Measurements from ENCODE around the gene PEA15.

PEA15 gene

GRCh38 chr1:160186246-160186645, 18.9 kb upstream of the PEA15 start:
- DNase-seq: no peak

GRCh38 chr1:160186729-160187128, 18.5 kb upstream of the PEA15 start:
- DNase-seq: no peak

GRCh38 chr1:160187407-160187806, 17.8 kb upstream of the PEA15 start:
- no peak for DNase-seq

- DNase-seq: no peak
Measured at GRCh38 chr1:160188341-160188740, 16.8 kb upstream of the PEA15 start.

- no peak for DNase-seq
Measured at GRCh38 chr1:160189649-160190625, 15.2 kb upstream of the PEA15 start, which contains the start of gene CASQ1. Gene CASQ1 (plus strand): TSS chr1:160190575. CDS start chr1:160190752, 177 bp downstream.

GRCh38 chr1:160191756-160192155, 13.4 kb upstream of the PEA15 start:
- DNase-seq: no peak

DNA sequence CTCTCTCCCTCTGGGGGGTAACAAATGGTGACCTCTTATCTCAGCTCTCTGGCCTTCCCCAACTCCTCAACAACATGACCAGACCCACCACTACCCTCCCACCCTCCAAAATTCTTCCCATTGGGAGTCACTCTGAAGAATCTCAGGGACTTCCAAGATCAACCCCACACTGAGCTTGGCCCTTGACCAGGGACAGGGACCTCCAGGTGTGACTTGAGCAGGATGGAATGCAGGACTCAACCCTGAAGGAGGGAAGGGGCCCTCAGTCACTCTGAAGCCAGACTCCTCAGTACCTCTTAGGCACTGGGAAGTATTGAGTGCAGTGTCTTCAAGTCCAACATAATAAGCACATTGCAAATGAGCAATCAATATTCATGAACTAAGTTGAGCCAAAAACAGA, 12.9 kb upstream of the PEA15 start:
- no peak for DNase-seq

GRCh38 chr1:160193091-160193819, 11.9 kb upstream of the PEA15 start:
- DNase-seq: peak; percentile 89

DNA sequence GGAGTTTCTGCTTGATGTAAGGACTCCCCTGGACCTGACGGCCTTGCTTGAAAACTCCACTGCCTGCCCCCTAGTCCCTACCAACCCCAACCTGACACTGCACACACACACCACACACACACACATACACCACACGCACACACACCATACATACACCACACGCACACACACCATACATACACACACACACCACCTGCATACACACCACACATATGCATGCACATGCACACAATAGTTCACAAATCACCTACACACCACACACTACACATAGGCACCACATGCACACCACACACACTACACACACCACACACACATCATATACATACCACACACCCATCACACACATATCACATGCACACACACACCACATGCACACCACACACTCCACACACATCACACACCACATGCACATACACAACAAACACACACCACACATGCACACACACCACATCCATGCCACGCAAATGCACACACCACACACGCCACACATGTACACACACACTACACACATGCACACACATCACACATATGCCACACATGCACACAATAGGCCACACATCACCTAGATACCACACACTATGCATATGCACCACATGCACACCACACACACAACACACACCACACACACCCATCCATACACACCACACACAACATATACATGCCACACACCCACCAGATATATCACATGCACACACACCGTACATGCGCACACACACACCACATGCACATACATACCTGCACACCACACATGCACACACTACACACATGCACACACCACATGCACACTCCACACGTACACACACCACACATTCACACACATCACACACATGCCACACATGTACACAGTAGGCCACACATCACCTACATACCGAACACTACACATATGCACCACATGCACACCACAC, 11.1 kb upstream of the PEA15 start:
- DNase-seq: no peak

DNA sequence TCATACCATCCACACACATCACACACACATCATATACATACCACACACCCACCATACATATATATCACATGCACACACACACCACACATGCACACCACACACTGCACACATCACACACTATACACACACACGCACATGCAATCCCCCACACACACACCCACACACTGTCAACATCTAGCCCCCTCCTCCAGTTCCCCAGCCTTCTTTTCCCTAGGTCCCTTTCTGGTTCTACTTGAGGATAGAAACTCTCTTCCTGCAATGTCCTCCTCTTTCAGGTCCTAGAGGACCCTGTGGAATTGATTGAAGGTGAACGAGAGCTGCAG, 10.5 kb upstream of the PEA15 start:
- no peak for DNase-seq

- DNase-seq: no peak
Measured at GRCh38 chr1:160196143-160196542, 9.0 kb upstream of the PEA15 start.

DNA sequence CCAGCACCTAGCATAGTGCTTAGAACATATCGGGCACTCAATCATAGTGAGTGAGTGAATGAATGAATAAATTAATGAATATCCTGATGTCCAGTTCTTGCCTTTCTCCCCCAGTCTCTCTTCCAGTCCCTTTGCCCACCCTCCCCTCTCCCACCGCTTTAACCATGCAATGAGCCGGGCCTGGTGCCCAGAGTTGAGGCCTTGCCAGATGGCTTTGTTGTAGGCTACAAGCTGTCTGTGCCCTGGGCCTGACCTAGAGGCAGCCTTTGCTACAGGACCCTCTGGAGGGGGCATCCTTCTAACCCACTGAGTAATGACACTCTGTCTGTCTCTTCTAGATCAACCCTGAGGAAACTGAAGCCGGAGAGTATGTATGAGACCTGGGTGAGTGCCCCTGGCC, 8.0 kb upstream of the PEA15 start:
- DNase-seq: no peak

DNA sequence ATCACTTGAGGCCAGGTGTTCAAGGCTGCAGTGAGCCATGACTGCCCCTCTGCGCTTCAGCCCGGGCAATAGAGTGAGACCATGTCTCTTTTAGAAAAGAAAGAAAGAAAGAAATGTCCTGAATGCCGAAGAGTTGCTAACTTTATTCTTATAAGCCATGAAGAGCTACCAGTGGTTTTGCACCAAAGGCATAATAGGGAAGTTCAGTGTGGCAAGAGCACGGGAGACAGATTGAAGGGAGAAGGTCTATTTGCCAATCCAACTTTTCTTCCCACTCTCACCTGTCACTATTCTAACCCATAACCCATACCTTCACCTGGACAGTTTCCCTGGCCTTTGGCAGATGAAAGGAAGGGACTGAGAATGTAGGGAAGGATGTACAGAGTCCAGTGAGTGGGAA, 4.4 kb upstream of the PEA15 start:
- no peak for DNase-seq

GRCh38 chr1:160204526-160205241, 500 bp upstream of the PEA15 start:
- DNase-seq: peak; percentile 13

DNA sequence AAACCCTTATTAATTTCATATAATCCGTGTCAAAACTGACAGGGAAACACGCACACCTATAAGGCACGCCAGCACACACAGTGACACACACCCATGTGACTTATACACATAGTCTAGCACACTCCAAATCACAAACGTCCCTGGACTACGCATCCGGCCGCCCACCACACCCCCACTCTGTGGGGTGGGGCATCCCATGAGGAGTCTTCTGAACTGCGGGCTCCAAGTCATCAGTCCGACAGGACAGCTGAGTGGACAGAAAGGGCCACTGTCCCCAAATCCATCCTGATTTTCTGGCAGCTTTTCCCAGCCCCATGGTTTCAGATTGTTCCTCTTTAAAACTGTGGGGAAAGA, 829 bp downstream of the PEA15 start:
- peak; percentile 71 for DNase-seq

DNA sequence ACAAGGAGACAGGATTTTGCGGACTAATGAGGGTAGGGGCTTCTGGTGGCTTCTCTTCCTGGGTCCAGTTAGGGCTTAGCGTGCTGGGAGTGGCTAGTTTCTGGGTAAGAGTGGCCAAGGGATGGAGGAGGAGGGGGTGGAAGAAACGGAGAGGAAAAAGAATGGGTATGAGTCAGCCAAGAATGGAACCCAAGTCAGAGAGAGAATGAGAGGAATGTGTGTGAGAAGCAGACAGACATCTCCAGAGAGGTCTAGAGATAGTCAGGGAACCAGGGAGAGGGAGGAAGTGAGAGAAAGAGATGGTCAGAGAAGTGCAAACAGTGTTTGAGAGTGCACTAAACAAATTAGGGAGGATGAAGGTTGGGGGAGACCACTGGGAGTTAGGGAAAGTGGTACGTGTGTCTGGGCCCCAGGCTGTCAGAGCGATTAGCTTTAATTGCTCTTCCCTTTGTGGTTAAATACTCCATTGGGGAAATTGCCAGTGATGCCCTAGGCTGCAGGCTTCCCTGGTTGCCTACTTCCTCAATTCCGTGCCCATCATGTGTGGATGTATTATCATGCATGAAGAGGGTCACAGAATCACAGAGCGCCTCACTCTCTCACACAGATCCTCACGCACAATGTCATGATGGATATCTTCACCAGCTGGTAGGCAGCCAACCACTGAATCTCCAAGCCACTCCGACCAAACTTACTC, 1.4 kb downstream of the PEA15 start:
- no peak for DNase-seq

DNA sequence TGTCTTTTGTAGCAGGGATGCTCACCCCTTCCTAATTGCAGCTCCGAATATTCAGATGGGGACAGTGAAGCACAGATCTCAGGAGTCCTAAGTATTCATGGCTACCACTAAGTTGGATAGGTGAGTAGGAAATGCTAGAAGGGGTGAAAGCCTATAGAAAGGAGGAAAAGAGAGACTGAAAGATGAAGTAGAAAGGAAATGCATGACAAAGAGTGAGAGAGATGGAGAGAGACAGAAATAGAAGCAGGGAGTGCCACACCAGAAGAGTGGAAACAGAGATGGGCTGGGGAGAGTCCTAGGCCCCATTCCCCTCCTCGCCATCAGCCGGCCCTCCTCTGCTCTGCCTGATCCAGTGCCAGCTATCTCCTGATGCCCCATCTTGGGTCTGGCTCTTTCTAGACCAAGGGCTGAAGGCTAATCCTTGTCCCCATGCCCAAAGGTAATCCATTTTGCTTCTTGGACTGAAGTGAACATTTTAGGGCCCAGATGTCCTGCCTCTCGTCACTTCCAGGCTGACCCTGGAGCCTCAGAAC, 2.0 kb downstream of the PEA15 start:
- DNase-seq: no peak

DNA sequence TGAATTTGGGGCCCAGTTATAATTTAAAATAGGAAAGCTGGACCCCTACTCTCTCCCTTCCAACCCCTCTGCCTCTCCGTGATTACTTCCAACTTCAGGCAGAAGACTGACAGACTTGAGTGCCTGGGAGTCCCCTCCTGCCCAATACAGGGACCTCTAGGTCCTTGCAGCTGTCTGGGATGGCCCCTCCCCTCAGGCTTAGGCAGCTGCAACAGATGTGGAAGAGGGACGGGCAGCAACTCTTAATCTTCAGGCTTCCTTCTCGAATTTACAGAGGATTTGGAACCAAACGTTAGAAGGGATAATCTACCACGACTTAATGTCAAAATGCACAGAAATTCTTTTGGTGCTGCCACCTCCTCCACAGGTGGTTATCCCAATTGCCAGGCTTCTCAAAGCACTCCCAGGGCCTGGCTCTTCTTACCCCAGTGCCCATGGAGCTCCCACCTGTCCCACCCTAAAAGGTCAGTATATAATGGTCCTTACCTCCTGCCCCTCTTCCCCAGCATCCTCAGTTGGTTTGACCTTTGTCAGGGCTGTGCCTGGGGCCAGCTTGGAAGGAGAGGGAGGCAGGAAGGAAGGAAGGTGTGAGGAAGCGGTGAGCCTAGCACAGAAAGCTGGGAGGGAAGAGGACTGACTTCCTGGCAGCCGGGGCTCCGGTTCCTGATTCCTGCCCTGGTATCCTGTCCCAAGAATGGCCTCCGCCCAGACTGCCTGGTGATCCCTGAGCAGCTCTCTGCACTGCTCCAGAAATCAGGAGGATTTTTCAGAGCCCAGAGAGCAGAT, 2.8 kb downstream of the PEA15 start:
- DNase-seq: no peak

DNA sequence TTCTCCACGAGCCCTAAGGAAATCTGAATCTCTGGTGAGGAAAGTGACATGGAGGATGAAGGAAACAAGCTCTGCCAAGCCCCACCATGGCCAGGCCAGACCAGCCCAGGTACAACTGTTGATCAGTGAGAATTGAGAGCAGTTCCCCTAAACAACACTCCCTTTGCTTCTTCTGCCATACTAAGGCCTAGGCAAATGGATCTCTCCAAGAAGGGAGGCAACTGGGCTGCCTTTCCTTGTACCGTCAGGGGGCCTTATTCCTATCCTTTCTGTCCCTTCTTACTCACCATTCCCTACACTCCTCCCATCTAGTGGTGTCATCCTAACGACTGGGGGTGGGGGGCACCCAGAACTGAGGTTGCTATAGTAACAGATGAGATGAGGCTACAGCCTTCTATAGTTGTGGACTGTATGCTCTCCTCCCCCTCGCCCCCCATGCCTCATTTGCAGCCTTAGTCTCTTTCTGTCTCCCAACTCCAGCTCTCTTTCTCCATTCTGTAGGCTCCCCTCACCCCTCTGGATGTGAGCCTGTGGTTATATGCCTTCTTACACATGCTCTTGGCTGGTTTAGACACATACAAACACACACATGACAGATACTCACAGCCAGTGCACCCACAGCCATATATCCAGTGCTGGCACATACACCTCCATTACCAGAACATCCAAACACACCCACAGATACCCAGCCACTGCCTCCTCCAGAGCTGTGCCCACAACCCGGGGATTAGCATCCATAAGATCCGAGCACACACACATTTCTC, 3.6 kb downstream of the PEA15 start:
- DNase-seq: no peak

Measured in CD4-positive, alpha-beta T cell treated with Interleukin-17A for 4 hours (primary cell).